ENCODE results near the gene PDGFB. TPM values are rescaled to one million over a fixed set of nuclear protein-coding genes. Genes with fewer than 3 reads are reported as not detected.

The PDGFB gene
- total and polyA plus RNA-seq, 9 of the 15 experiments (the other 6 are each of a cell fraction or from before 2014, with no cell fraction given) = 0.07 to 4.0 (median 0.48) TPM; not detected in 1

DNA sequence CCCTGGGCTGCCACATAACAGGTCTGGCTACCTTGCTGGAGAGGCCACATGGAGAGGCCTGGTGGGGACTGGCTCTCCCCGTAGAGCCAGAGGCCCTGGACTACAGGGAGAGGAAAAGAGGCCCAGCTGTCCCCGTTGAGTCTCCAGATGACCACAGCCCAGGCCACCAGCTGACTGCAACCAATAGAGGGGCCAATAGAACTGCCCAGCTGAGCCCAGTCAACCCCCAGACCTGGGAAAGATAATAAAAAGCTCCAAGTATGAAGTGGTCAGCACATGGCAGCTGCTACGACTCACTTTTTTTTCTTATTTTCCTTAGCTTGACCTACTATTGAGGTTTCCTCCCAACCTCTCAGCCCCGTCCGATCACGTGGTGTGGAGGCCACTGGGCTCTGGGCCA lies 18.4 kb downstream of the PDGFB start (continued):
- TF ChIP-seq, protein P1, sequence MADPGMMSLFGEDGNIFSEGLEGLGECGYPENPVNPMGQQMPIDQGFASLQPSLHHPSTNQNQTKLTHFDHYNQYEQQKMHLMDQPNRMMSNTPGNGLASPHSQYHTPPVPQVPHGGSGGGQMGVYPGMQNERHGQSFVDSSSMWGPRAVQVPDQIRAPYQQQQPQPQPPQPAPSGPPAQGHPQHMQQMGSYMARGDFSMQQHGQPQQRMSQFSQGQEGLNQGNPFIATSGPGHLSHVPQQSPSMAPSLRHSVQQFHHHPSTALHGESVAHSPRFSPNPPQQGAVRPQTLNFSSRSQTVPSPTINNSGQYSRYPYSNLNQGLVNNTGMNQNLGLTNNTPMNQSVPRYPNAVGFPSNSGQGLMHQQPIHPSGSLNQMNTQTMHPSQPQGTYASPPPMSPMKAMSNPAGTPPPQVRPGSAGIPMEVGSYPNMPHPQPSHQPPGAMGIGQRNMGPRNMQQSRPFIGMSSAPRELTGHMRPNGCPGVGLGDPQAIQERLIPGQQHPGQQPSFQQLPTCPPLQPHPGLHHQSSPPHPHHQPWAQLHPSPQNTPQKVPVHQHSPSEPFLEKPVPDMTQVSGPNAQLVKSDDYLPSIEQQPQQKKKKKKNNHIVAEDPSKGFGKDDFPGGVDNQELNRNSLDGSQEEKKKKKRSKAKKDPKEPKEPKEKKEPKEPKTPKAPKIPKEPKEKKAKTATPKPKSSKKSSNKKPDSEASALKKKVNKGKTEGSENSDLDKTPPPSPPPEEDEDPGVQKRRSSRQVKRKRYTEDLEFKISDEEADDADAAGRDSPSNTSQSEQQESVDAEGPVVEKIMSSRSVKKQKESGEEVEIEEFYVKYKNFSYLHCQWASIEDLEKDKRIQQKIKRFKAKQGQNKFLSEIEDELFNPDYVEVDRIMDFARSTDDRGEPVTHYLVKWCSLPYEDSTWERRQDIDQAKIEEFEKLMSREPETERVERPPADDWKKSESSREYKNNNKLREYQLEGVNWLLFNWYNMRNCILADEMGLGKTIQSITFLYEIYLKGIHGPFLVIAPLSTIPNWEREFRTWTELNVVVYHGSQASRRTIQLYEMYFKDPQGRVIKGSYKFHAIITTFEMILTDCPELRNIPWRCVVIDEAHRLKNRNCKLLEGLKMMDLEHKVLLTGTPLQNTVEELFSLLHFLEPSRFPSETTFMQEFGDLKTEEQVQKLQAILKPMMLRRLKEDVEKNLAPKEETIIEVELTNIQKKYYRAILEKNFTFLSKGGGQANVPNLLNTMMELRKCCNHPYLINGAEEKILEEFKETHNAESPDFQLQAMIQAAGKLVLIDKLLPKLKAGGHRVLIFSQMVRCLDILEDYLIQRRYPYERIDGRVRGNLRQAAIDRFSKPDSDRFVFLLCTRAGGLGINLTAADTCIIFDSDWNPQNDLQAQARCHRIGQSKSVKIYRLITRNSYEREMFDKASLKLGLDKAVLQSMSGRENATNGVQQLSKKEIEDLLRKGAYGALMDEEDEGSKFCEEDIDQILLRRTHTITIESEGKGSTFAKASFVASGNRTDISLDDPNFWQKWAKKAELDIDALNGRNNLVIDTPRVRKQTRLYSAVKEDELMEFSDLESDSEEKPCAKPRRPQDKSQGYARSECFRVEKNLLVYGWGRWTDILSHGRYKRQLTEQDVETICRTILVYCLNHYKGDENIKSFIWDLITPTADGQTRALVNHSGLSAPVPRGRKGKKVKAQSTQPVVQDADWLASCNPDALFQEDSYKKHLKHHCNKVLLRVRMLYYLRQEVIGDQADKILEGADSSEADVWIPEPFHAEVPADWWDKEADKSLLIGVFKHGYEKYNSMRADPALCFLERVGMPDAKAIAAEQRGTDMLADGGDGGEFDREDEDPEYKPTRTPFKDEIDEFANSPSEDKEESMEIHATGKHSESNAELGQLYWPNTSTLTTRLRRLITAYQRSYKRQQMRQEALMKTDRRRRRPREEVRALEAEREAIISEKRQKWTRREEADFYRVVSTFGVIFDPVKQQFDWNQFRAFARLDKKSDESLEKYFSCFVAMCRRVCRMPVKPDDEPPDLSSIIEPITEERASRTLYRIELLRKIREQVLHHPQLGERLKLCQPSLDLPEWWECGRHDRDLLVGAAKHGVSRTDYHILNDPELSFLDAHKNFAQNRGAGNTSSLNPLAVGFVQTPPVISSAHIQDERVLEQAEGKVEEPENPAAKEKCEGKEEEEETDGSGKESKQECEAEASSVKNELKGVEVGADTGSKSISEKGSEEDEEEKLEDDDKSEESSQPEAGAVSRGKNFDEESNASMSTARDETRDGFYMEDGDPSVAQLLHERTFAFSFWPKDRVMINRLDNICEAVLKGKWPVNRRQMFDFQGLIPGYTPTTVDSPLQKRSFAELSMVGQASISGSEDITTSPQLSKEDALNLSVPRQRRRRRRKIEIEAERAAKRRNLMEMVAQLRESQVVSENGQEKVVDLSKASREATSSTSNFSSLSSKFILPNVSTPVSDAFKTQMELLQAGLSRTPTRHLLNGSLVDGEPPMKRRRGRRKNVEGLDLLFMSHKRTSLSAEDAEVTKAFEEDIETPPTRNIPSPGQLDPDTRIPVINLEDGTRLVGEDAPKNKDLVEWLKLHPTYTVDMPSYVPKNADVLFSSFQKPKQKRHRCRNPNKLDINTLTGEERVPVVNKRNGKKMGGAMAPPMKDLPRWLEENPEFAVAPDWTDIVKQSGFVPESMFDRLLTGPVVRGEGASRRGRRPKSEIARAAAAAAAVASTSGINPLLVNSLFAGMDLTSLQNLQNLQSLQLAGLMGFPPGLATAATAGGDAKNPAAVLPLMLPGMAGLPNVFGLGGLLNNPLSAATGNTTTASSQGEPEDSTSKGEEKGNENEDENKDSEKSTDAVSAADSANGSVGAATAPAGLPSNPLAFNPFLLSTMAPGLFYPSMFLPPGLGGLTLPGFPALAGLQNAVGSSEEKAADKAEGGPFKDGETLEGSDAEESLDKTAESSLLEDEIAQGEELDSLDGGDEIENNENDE (IDR thresholded peaks at IDR 0.05; ENCODE audit: low read depth, low read length) = no peak

Data from K562 (cell line).